HL-60 (cell line): ENCODE results near the gene MOCS3.

ENCODE experiments used
- CTCF ChIP-seq: IDR thresholded peaks from one replicate; pipeline ENCODE4 v1.5.1; 2011; ENCODE audit warnings: low read length, control low read depth, inconsistent platforms; ENCODE audit not compliant: insufficient read depth
- SPI1 ChIP-seq: IDR thresholded peaks from 2 replicates; pipeline ENCODE4 v1.6.1; 2012; ENCODE audit warnings: low read depth, mild to moderate bottlenecking, borderline replicate concordance

- TF ChIP-seq CTCF (no peak), SPI1 (no peak)
Measured at GRCh38 chr20:50981714-50982048, 23.1 kb downstream of the MOCS3 start.
